ENCODE data around the gene SDC3.
"Not testable (repeated sequence)": the region's sequence is repeated elsewhere in the genome, so short reads cannot be mapped to it uniquely, and the experiment has no call there.

Gene SDC3

GRCh38 chr1:30948813-30949486 lies 40.4 kb upstream of the SDC3 start:
- ATAC-seq (ENCODE audit: insufficient read depth, low read depth); DNase-seq; H3K4me3 ChIP-seq (ENCODE audit: low read depth in 1 of 2, low read length in 2 of 2); H3K27ac ChIP-seq (ENCODE audit: low read length); H3K4me2 ChIP-seq (ENCODE audit: insufficient read depth, low read length); H3K9ac ChIP-seq (ENCODE audit: low read depth, low read length); H3K4me1 ChIP-seq (ENCODE audit: insufficient read depth, low read length); H3K27me3 ChIP-seq (ENCODE audit: insufficient read depth, low read length, poor library complexity); H2AFZ ChIP-seq (ENCODE audit: low read depth, low read length); H3K9me3 ChIP-seq (ENCODE audit: insufficient read depth, low read length, severe bottlenecking): not testable (repeated sequence)
- H3K79me2 ChIP-seq (ENCODE audit: insufficient read depth, low read length), result peaks cover 15% of the 10 kb centered on the region
- peaks cover 16% of the 10 kb centered on the region for H4K20me1 ChIP-seq (ENCODE audit: insufficient read depth, low read length)
- H3K36me3 ChIP-seq (ENCODE audit: insufficient read depth, low read length), result peaks cover 92% of the 10 kb centered on the region

- Histone ChIP-seq H3K27me3 (ENCODE audit: insufficient read depth, low read length, poor library complexity) (no peaks in the 10 kb centered on the region), H4K20me1 (ENCODE audit: insufficient read depth, low read length) (peaks cover 16% of the 10 kb centered on the region), H3K9ac (ENCODE audit: low read depth, low read length) (no peak overlapping the region), H3K9me3 (ENCODE audit: insufficient read depth, low read length, severe bottlenecking) (no peaks in the 10 kb centered on the region), H3K27ac (ENCODE audit: low read length) (no peak overlapping the region), H3K4me2 (ENCODE audit: insufficient read depth, low read length) (no peak overlapping the region), H3K4me3 (ENCODE audit: low read depth in 1 of 2, low read length in 2 of 2) (no peak overlapping the region), H3K36me3 (ENCODE audit: insufficient read depth, low read length) (peaks cover 92% of the 10 kb centered on the region), H3K4me1 (ENCODE audit: insufficient read depth, low read length) (no peaks in the 10 kb centered on the region), H3K79me2 (ENCODE audit: insufficient read depth, low read length) (peaks cover 10% of the 10 kb centered on the region), H2AFZ (ENCODE audit: low read depth, low read length) (no peak overlapping the region)
- DNase-seq (no peak), ATAC-seq (ENCODE audit: insufficient read depth, low read depth) (no peak)
- TF ChIP-seq CTCF (IDR thresholded peaks at IDR 0.05; ENCODE audit: borderline replicate concordance, extremely low read depth, low read length, poor library complexity, severe bottlenecking) (no peak), EZH2 (IDR thresholded peaks at IDR 0.05; ENCODE audit: borderline replicate concordance, low read depth, low read length, severe bottlenecking) (no peak)
These were observed 39.7 kb upstream of the SDC3 start for GRCh38 chr1:30948278-30948677.

- H2AFZ ChIP-seq (ENCODE audit: low read depth, low read length), result no peak overlapping the region
- H3K27ac ChIP-seq (ENCODE audit: low read length), result no peak overlapping the region
- H3K4me2 ChIP-seq (ENCODE audit: insufficient read depth, low read length), result no peak overlapping the region
- peaks cover 15% of the 10 kb centered on the region for H4K20me1 ChIP-seq (ENCODE audit: insufficient read depth, low read length)
- H3K27me3 ChIP-seq (ENCODE audit: insufficient read depth, low read length, poor library complexity), result no peaks in the 10 kb centered on the region
- TF ChIP-seq EZH2 (IDR thresholded peaks at IDR 0.05; ENCODE audit: borderline replicate concordance, low read depth, low read length, severe bottlenecking) (no peak), CTCF (IDR thresholded peaks at IDR 0.05; ENCODE audit: borderline replicate concordance, extremely low read depth, low read length, poor library complexity, severe bottlenecking) (no peak)
- H3K36me3 ChIP-seq (ENCODE audit: insufficient read depth, low read length), result peaks cover 92% of the 10 kb centered on the region
- H3K9ac ChIP-seq (ENCODE audit: low read depth, low read length), result no peak overlapping the region
- no peaks in the 10 kb centered on the region for H3K4me1 ChIP-seq (ENCODE audit: insufficient read depth, low read length)
- H3K79me2 ChIP-seq (ENCODE audit: insufficient read depth, low read length), result peaks cover 10% of the 10 kb centered on the region
- no peak for DNase-seq
- no peak for ATAC-seq (ENCODE audit: insufficient read depth, low read depth)
- H3K9me3 ChIP-seq (ENCODE audit: insufficient read depth, low read length, severe bottlenecking), result no peaks in the 10 kb centered on the region
- no peak overlapping the region for H3K4me3 ChIP-seq (ENCODE audit: low read depth in 1 of 2, low read length in 2 of 2)
These were observed 38.7 kb upstream of the SDC3 start for GRCh38 chr1:30947212-30947611.

- H3K9me3 ChIP-seq (ENCODE audit: insufficient read depth, low read length, severe bottlenecking), result no peaks in the 10 kb centered on the region
- peaks cover 2% of the 10 kb centered on the region; the same call in 1 of the 2 replicates for H3K79me2 ChIP-seq (ENCODE audit: insufficient read depth, low read length)
- peaks cover 89% of the 10 kb centered on the region for H3K36me3 ChIP-seq (ENCODE audit: insufficient read depth, low read length)
- DNase-seq, result no peak
- H3K27ac ChIP-seq (ENCODE audit: low read length), result no peak overlapping the region
- H3K9ac ChIP-seq (ENCODE audit: low read depth, low read length), result no peak overlapping the region
- H4K20me1 ChIP-seq (ENCODE audit: insufficient read depth, low read length), result peaks cover 16% of the 10 kb centered on the region; the same call in 1 of the 2 replicates
- no peak for ATAC-seq (ENCODE audit: insufficient read depth, low read depth)
- no peak overlapping the region for H2AFZ ChIP-seq (ENCODE audit: low read depth, low read length)
- TF ChIP-seq EZH2 (IDR thresholded peaks at IDR 0.05; ENCODE audit: borderline replicate concordance, low read depth, low read length, severe bottlenecking) (no peak), CTCF (IDR thresholded peaks at IDR 0.05; ENCODE audit: borderline replicate concordance, extremely low read depth, low read length, poor library complexity, severe bottlenecking) (no peak)
- H3K4me3 ChIP-seq (ENCODE audit: low read depth in 1 of 2, low read length in 2 of 2), result no peak overlapping the region
- no peaks in the 10 kb centered on the region for H3K4me1 ChIP-seq (ENCODE audit: insufficient read depth, low read length)
- H3K4me2 ChIP-seq (ENCODE audit: insufficient read depth, low read length), result no peak overlapping the region
- no peaks in the 10 kb centered on the region for H3K27me3 ChIP-seq (ENCODE audit: insufficient read depth, low read length, poor library complexity)
These were observed 33.9 kb upstream of the SDC3 start for GRCh38 chr1:30942326-30942963.
